ENCODE results near the gene DNAJC18. TPM values are rescaled to one million over a fixed set of nuclear protein-coding genes. Genes with fewer than 3 reads are reported as not detected.

Gene DNAJC18
- total RNA-seq, 1 donor from 2014 or later: 11.9 TPM

- no peaks in the 10 kb centered on the region for H3K27me3 ChIP-seq
- TF ChIP-seq, protein P1, sequence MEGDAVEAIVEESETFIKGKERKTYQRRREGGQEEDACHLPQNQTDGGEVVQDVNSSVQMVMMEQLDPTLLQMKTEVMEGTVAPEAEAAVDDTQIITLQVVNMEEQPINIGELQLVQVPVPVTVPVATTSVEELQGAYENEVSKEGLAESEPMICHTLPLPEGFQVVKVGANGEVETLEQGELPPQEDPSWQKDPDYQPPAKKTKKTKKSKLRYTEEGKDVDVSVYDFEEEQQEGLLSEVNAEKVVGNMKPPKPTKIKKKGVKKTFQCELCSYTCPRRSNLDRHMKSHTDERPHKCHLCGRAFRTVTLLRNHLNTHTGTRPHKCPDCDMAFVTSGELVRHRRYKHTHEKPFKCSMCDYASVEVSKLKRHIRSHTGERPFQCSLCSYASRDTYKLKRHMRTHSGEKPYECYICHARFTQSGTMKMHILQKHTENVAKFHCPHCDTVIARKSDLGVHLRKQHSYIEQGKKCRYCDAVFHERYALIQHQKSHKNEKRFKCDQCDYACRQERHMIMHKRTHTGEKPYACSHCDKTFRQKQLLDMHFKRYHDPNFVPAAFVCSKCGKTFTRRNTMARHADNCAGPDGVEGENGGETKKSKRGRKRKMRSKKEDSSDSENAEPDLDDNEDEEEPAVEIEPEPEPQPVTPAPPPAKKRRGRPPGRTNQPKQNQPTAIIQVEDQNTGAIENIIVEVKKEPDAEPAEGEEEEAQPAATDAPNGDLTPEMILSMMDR (IDR thresholded peaks at IDR 0.05): no peak
- intact Hi-C loops (cut with DNase I): no loop called here
- H3K4me3 ChIP-seq: no peak overlapping the region
- ATAC-seq (no peak), DNase-seq (no peak)
- H3K27ac ChIP-seq: no peak overlapping the region
- H3K9me3 ChIP-seq: no peaks in the 10 kb centered on the region
- peaks cover 61% of the 10 kb centered on the region for H3K36me3 ChIP-seq
- no peaks in the 10 kb centered on the region for H3K4me1 ChIP-seq
Observed at GRCh38 chr5:139364466-139364865, 74.9 kb downstream of the DNAJC18 start.

DNA sequence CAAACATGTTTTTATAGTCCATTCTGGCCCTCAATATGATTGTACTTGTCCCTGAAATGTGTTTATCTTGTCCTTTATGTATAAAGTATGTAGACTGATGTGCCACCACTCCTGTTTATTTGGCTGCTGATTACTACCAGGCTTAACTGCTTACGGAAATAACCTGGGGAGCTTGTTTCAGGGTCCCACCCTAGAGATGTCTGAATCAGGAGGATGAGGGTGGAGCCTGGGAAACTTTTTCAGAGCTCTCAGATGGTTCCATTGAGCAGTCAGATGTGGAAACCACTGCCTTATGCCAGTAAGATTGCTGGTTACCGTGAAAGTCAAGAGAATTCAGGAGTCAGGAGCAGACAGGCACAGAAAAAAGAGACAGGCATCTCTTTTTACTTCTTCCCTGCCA lies 75.4 kb downstream of the DNAJC18 start:
- Histone ChIP-seq H3K36me3 (peaks cover 56% of the 10 kb centered on the region), H3K9me3 (no peaks in the 10 kb centered on the region), H3K27me3 (no peaks in the 10 kb centered on the region), H3K4me3 (no peak overlapping the region), H3K27ac (no peak overlapping the region), H3K4me1 (no peaks in the 10 kb centered on the region)
- no peak for DNase-seq
- no peak for ATAC-seq
- TF ChIP-seq, protein P1 (IDR thresholded peaks at IDR 0.05): no peak
- intact Hi-C loops (cut with DNase I): no loop called here

GRCh38 chr5:139361835-139362429 lies 77.4 kb downstream of the DNAJC18 start:
- Histone ChIP-seq H3K27me3 (no peaks in the 10 kb centered on the region), H3K9me3 (no peaks in the 10 kb centered on the region), H3K27ac (no peak overlapping the region), H3K4me3 (no peak overlapping the region), H3K36me3 (peaks cover 45% of the 10 kb centered on the region), H3K4me1 (no peaks in the 10 kb centered on the region)
- ATAC-seq: no peak
- TF ChIP-seq, protein P1 (IDR thresholded peaks at IDR 0.05): no peak
- DNase-seq: no peak
- intact Hi-C loops (cut with DNase I): no loop called here

- DNase-seq (no peak), ATAC-seq (no peak)
- no peaks in the 10 kb centered on the region for H3K9me3 ChIP-seq
- intact Hi-C loops (cut with DNase I): no loop called here
- TF ChIP-seq, protein P1 (IDR thresholded peaks at IDR 0.05): no peak
- no peak overlapping the region for H3K27ac ChIP-seq
- no peaks in the 10 kb centered on the region for H3K27me3 ChIP-seq
- peaks cover 30% of the 10 kb centered on the region for H3K36me3 ChIP-seq
- no peak overlapping the region for H3K4me3 ChIP-seq
- H3K4me1 ChIP-seq: no peaks in the 10 kb centered on the region
Observed at GRCh38 chr5:139360384-139360783, 78.9 kb downstream of the DNAJC18 start.

Other genes with a start within 250 kb of the DNAJC18 start
- 56.9 TPM for gene SIL1, start 241.2 kb downstream of the DNAJC18 start, total RNA-seq
- gene MATR3, start 145.8 kb downstream of the DNAJC18 start, total RNA-seq: 197 TPM
- 70.0 TPM for gene PAIP2, start 97.7 kb downstream of the DNAJC18 start, total RNA-seq
- gene SLC23A1, start 56.2 kb downstream of the DNAJC18 start, total RNA-seq: not detected
- gene MZB1, start 49.6 kb downstream of the DNAJC18 start, total RNA-seq: 5.2 TPM
- gene PROB1, start 44.4 kb downstream of the DNAJC18 start, total RNA-seq: 1.9 TPM
- gene SPATA24, start 35.4 kb downstream of the DNAJC18 start, total RNA-seq: 4.5 TPM
- gene ECSCR, start 23.2 kb upstream of the DNAJC18 start, total RNA-seq: 47.2 TPM
- not detected for gene SMIM33, start 31.5 kb upstream of the DNAJC18 start, total RNA-seq
- gene STING1, start 43.2 kb upstream of the DNAJC18 start, total RNA-seq: 102 TPM
- gene UBE2D2, start 121.8 kb upstream of the DNAJC18 start, total RNA-seq: 95.9 TPM
- gene CXXC5, start 208.8 kb upstream of the DNAJC18 start, total RNA-seq: 30.6 TPM